Cardiac muscle cell (in vitro differentiated cells and primary cell): Measurements from ENCODE around the gene NECTIN1. TPM values are rescaled to one million over a fixed set of nuclear protein-coding genes. Genes with fewer than 3 reads are reported as not detected.

Experiments used
- DNase-seq, 2 donors: peaks; one replicate each; pipeline versions ENCODE4 v3.0.0 to v3.0.0-alpha.2; 2010 to 2017; ENCODE audit warnings: low read depth in 1 of 2, low spot score in 1 of 2
- H3K27ac ChIP-seq: fragments of 200-600 bp; sonication (generic); 2 replicates; pipeline ENCODE4 v1.5.1; 2016
- H3K27me3 ChIP-seq: fragments of 200-600 bp; sonication (generic); 2 replicates; pipeline ENCODE4 v1.6.0; 2016; ENCODE audit warnings: control low read depth
- H3K36me3 ChIP-seq: fragments of 200-600 bp; sonication (generic); 2 replicates; pipeline ENCODE4 v1.5.1; 2016; ENCODE audit warnings: control low read depth
- H3K4me1 ChIP-seq: fragments of 200-600 bp; sonication (generic); 2 replicates; pipeline ENCODE4 v1.8.1; 2017; ENCODE audit warnings: low read depth, mild to moderate bottlenecking, mixed run types
- H3K4me3 ChIP-seq: fragments of 200-600 bp; sonication (generic); 2 replicates; pipeline ENCODE4 v1.5.1; 2016; ENCODE audit warnings: mild to moderate bottlenecking
- H3K9me3 ChIP-seq: fragments of 200-600 bp; sonication (generic); 2 replicates; pipeline ENCODE4 v1.5.1; 2017; ENCODE audit warnings: low read depth, mild to moderate bottlenecking, control low read depth
- CTCF ChIP-seq: IDR thresholded peaks from 2 replicates; pipeline ENCODE4 v1.5.1; 2012; ENCODE audit warnings: low read depth, mild to moderate bottlenecking, low read length
- polyA plus RNA-seq: library from polyadenylated mRNA; unstranded; fragments of >200 nt; fragmentation: Nextera tagmentation; extraction: Ambion mirVana; gene quantifications from 2 replicates; pipeline ENCODE4 v1.2.1, GENCODE V29; 2016
- total RNA-seq: library from RNA; depleted of rRNA; stranded (reverse); fragments of >200 nt; gene quantifications from 2 replicates; pipeline ENCODE4 v1.2.3, GENCODE V29; 2016

Gene NECTIN1
- total and polyA plus RNA-seq, 2 experiments from 2014 or later: 5.2 to 9.1 TPM

- Histone ChIP-seq H3K36me3 (no peaks in the 10 kb centered on the region), H3K27ac (no peak overlapping the region), H3K9me3 (no peaks in the 10 kb centered on the region), H3K4me3 (no peak overlapping the region), H3K4me1 (no peaks in the 10 kb centered on the region), H3K27me3 (no peaks in the 10 kb centered on the region)
- TF ChIP-seq CTCF: no peak
- no peak for DNase-seq
These were observed 90.1 kb downstream of the NECTIN1 start for GRCh38 chr11:119638851-119639250.

GRCh38 chr11:119637481-119637880 lies 91.5 kb downstream of the NECTIN1 start:
- Histone ChIP-seq H3K4me1 (no peaks in the 10 kb centered on the region), H3K9me3 (no peaks in the 10 kb centered on the region), H3K36me3 (no peaks in the 10 kb centered on the region), H3K27ac (no peak overlapping the region), H3K4me3 (no peak overlapping the region), H3K27me3 (no peaks in the 10 kb centered on the region)
- DNase-seq: no peak
- TF ChIP-seq CTCF: no peak

GRCh38 chr11:119635776-119636175 lies 93.2 kb downstream of the NECTIN1 start:
- no peaks in the 10 kb centered on the region for H3K36me3 ChIP-seq
- DNase-seq: no peak
- H3K27me3 ChIP-seq: peaks cover 2% of the 10 kb centered on the region
- no peak overlapping the region for H3K4me3 ChIP-seq
- H3K27ac ChIP-seq: no peak overlapping the region
- no peaks in the 10 kb centered on the region for H3K9me3 ChIP-seq
- no peak for TF ChIP-seq CTCF
- H3K4me1 ChIP-seq: no peaks in the 10 kb centered on the region

GRCh38 chr11:119635041-119635740 lies 93.8 kb downstream of the NECTIN1 start:
- H3K36me3 ChIP-seq: no peaks in the 10 kb centered on the region
- H3K4me1 ChIP-seq: no peaks in the 10 kb centered on the region
- TF ChIP-seq CTCF: no peak
- DNase-seq: no peak
- no peak overlapping the region for H3K4me3 ChIP-seq
- H3K27me3 ChIP-seq: peaks cover 2% of the 10 kb centered on the region
- no peak overlapping the region for H3K27ac ChIP-seq
- no peaks in the 10 kb centered on the region for H3K9me3 ChIP-seq

GRCh38 chr11:119634301-119634700 lies 94.7 kb downstream of the NECTIN1 start:
- H3K4me3 ChIP-seq: no peak overlapping the region
- H3K9me3 ChIP-seq: no peaks in the 10 kb centered on the region
- H3K27me3 ChIP-seq: peaks cover 2% of the 10 kb centered on the region
- no peak overlapping the region for H3K27ac ChIP-seq
- H3K36me3 ChIP-seq: no peaks in the 10 kb centered on the region
- H3K4me1 ChIP-seq: no peaks in the 10 kb centered on the region
- TF ChIP-seq CTCF: no peak
- no peak for DNase-seq
